Thoracic aorta endothelial cell (primary cell): ENCODE results near the gene SOBP. TPM values are rescaled to one million over a fixed set of nuclear protein-coding genes. Genes with fewer than 3 reads are reported as not detected.

Experiments used
- total RNA-seq: library from RNA; depleted of rRNA; stranded (reverse); fragments of >200 nt; gene quantifications from 2 replicates; pipeline ENCODE4 v1.2.3, GENCODE V29; 2012

SOBP gene
- total RNA-seq, result 3.7 and 6.0 TPM in 2 replicates

DNA sequence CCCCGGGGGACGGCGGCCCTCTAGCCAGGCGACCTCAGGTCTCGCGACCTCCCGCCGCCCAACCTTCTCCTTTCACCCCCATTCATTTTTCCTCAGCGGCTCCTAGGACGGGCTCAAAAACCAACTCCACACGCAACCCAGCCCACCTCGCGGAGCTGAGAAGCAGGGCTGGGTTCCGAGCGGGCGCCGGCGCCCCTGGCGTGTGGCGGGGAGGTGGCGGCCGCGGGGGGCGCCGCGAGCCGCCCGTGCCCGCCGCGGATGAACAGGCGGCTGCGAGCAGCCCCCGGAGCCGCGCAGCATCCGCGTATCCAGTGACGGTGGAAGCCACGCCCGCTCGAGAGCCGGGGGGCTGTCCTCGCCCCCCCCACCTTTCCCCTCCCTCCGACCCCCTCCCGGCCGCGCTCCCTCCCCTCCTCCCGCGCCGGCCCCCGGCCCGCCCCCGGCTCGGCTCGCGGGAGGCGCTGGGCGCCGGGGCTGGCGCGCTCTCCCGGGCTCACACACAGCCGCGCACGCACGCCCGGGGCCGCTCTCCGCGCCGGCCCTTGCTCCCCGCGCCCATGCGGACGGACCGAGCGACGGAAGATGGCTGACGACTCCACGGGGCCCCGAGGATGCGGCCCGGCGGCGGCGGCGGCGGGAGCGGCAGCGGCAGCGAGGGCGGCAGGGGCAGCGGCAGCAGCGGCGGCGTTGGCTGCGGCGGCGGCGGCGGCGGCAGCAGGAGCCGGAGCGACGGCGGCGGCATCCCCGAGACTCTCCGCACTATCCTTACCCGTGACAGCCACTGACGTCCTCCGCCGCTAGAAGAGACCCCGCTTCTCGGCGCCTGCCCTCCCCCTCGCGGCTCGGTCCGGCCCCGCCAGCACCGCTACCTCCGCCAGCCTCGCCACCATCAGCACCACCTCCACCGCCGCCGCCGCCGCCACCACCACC lies at the start of gene SOBP:
TSS of gene SOBP (plus strand) at position 482 of the 930 bp plus-strand sequence. CDS start 500 bp downstream, outside the sequence.

GRCh38 chr6:107459283-107460082 lies 30.4 kb upstream of the SOBP start, which contains the start of gene PDSS2:
Gene PDSS2, minus strand, starts transcription at chr6:107459564. Its CDS starts 279 bp downstream, at chr6:107459285.

Other genes starting within 250 kb of the SOBP start
- gene PDSS2, start 30.6 kb upstream of the SOBP start, total RNA-seq, result 11.7 and 12.2 TPM in 2 replicates